Activated CD8-positive, alpha-beta memory T cell treated with anti-CD3 and anti-CD28 coated beads, Interleukin-2, amount 50 U/mL, for 24 hours (primary cell): Measurements from ENCODE around the gene TPSAB1.

Experiments used
- DNase-seq: peaks from one replicate; pipeline ENCODE4 v3.0.0-alpha.2; 2020; ENCODE audit errors: extremely low read depth

The TPSAB1 gene

GRCh38 chr16:1210461-1210860 lies 30.0 kb upstream of the TPSAB1 start:
- no peak for DNase-seq

GRCh38 chr16:1211451-1212268 lies 28.8 kb upstream of the TPSAB1 start:
- DNase-seq, result no peak

GRCh38 chr16:1212616-1213194 lies 27.8 kb upstream of the TPSAB1 start:
- no peak for DNase-seq

GRCh38 chr16:1213231-1213630 lies 27.3 kb upstream of the TPSAB1 start:
- DNase-seq, result no peak

DNA sequence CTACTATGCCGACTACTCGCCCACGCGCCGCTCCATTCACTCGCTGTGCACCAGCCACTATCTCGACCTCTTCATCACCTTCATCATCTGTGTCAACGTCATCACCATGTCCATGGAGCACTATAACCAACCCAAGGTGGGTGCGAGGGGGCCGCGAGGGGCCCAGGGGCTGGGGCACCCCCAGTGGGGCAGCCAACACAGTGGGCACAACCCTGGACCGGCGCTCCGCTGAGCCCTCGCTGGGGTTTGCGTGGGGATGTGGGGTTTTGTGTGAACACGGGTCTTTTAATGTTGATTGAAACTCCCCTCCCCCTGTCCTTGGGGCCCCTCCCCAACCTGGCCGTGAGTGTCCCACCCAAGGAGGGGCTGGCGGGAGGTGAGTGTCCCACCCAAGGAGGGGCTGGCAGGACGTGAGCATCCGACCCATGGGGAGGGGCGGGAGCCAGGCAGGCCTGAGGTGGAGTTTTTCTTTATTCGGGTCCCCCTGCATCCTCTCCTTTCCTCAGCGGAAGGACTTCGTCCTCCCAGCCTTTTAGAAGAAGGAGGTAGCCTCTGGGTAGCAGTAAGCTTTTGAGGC lies 26.6 kb upstream of the TPSAB1 start:
- DNase-seq, result no peak

- no peak for DNase-seq
These were observed 25.8 kb upstream of the TPSAB1 start for GRCh38 chr16:1214719-1215118.

DNA sequence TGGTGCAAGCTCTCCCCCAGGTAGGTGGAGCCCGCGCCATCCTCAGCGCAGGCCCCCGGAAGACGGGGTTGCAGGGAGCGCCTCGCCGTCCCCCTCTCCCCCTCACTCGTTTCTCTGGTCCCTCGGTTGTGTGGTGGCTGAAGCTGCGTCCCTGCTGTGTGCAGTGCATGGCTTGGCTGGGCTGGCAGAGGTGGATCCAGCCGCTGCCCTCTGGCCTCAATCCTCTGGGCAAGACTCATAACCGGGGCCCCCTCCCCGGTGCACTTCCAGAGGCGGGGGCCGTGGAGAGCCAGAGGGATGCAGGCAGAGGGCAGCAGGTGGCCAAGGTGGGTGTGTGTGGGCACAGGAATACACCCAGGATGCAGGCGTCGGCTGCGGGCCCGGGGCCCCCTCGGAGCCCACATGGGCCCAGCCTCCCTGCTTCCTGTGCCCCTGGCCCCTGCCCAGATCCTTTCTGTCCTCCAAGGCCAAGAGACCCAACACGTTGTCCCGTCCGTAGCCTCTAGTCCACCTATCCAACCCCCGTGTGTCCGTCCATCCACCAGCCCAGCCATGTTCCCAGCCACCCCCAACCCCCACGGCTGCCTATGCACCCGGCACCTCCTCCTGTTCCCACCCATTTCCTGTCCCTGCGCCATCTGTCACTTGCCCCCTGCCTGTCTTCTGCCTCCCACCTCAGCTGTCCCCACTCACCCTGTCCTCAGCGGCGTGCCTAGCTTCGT lies 24.8 kb upstream of the TPSAB1 start:
- DNase-seq, result no peak

DNA sequence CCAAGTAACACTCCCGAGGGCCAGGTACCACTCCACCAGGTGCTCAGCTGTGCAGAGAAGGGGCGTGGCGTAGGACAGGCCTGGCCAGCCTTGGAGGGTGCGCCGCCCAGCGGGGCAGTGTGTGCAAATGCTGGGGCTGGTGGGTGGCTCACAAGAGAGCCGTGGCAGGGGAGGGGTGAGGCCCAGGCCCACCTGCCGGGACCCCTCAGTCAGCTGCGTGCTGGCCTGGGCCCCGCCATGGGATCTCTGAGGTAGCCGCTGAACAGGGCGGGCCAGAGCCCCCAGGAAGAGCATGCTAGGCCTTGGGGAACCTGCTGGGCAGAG lies 24.2 kb upstream of the TPSAB1 start:
- DNase-seq, result no peak

DNA sequence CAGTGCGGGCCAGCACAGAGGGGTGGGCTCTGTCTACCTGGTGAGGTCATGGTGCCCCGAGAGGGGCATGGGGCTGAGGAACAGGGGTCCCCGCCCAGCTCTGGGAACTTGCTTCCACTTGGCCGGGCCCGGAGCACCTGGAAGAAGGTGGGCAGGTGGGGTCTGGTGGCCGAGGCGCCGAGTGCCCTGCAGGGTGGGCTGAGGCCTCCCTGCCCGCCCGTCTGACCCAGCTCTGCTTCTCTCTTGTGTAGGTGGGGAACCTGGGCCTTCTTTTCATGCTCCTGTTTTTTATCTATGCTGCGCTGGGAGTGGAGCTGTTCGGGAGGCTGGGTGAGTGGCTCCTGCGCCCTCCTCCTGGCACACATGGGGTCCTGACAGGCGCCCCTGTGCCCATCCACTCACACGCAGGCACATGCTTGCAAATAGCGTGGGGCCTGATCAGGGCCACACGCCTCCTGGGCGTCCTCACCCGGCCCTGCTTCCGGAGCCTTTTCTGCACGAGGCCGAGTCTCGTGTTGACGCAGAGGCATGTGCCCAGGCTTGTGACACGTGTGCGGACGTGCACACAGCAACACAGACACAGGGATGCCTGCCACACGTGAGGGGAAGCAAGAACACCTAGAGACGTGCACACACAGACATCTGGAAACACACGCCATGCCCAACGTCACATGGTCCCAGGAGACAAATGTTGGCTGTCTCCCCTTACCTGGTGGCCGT lies 23.7 kb upstream of the TPSAB1 start:
- no peak for DNase-seq

DNA sequence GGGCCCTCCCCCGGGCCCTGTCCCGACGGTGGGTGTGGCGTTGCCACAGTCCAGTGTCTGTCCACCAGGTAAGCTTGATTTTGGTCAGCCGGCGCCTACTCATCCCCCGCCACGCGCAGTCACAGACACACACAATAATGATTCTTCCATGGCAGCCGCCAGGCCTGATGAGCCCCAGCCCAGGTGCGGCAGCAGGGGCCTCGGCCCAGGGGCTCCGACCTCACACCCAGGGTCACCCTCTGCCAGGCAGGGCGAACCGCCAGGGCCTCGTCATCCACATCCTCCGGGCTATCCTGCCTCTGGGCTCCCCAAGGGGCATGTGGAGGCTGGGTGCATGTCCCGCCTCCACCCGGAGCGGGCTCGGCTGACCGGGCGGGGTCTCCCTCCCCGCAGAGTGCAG lies 23.0 kb upstream of the TPSAB1 start:
- no peak for DNase-seq

GRCh38 chr16:1218061-1218929 lies 22.2 kb upstream of the TPSAB1 start:
- no peak for DNase-seq

GRCh38 chr16:1218930-1219611 lies 21.4 kb upstream of the TPSAB1 start:
- DNase-seq, result no peak

GRCh38 chr16:1220098-1220728 lies 20.3 kb upstream of the TPSAB1 start:
- DNase-seq, result no peak

DNA sequence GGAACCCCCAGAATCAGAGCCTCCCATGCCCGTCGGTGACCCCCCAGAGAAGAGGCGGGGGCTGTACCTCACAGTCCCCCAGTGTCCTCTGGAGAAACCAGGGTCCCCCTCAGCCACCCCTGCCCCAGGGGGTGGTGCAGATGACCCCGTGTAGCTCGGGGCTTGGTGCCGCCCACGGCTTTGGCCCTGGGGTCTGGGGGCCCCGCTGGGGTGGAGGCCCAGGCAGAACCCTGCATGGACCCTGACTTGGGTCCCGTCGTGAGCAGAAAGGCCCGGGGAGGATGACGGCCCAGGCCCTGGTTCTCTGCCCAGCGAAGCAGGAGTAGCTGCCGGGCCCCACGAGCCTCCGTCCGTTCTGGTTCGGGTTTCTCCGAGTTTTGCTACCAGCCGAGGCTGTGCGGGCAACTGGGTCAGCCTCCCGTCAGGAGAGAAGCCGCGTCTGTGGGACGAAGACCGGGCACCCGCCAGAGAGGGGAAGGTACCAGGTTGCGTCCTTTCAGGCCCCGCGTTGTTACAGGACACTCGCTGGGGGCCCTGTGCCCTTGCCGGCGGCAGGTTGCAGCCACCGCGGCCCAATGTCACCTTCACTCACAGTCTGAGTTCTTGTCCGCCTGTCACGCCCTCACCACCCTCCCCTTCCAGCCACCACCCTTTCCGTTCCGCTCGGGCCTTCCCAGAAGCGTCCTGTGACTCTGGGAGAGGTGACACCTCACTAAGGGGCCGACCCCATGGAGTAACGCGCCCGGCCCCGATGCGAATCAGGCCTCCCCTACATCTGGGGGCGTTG lies 19.5 kb upstream of the TPSAB1 start:
- DNase-seq, result no peak

GRCh38 chr16:1221628-1222552 lies 18.6 kb upstream of the TPSAB1 start:
- no peak for DNase-seq

DNA sequence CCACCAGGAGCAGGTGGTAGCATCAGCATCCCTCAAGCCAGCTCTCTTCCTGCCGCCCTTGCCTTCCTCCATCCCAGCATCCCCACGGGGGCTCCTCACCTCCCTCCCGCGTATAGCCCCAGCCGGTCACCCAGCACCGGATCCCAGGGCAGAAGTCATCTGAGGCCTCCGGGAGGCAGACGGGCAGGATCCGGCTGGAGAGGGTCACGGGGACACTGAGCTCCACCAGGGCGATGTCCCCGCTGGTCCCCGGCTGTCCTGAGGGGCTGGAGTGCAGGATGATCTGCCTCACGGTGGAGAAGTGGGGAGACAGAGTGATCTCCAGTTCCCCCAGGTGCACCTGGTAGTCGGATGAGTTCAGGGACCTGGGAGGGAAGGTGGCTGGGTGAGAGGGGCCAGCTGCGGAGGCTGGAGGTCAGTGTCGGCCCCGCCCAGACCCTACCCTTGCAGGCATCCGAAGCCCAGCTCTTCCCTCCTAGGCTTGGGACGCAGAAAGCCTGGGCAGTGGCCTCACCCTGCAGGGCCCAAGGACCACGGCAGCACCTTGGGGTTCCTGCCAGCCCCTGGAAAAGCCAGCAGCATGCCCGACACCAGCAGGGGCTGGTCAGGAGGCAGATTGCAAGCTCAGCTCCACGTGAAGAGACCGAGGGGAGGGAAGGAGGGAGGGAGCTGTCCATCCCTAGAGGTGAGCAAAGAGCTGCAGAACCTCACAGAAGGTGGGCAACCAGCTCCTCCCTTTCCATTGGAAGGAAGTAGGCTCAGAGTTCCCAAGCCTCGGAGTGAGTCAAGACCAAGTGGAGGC lies 17.8 kb upstream of the TPSAB1 start:
- DNase-seq, result no peak
